GM12878 (cell line): ENCODE measurements around the gene AARSD1. TPM values are rescaled to one million over a fixed set of nuclear protein-coding genes. Genes with fewer than 3 reads are reported as not detected.

Experiments
- ATAC-seq: fragments of 200-7000 bp; cut with Tn5 transposase; 3 replicates; pipeline ENCODE4 v1.9.1; 2020; ENCODE audit warnings: mild to moderate bottlenecking, moderate library complexity
- BruUV-seq: library from RNA; stranded (reverse); fragments of 400-500 nt; replicated peaks from 2 replicates; lab custom pipeline; 2021; lab: Mats Ljungman, UMichigan
- CTCF ChIA-PET: fragments of 300-600 bp; sonication (Branson Sonifier 250); formaldehyde crosslinking; extraction: SDS; loops from one replicate; lab custom pipeline; 2021; ENCODE audit warnings: inconsistent platforms; lab: Yijun Ruan, JAX
- POLR2A ChIA-PET: fragments of 350-600 bp; formaldehyde crosslinking; extraction: SDS; loops from one replicate; lab custom pipeline; 2021; ENCODE audit warnings: inconsistent platforms; lab: Charles Lee
- RAD21 ChIA-PET: fragments of 300-600 bp; sonication (Branson Sonifier 250); formaldehyde crosslinking; loops from one replicate; lab custom pipeline; 2023; ENCODE audit warnings: antibody characterized with exemption; ENCODE audit not compliant: unreplicated experiment; lab: Charles Lee
- SMC1A ChIA-PET: fragments of 300-600 bp; sonication (Branson Sonifier 250); formaldehyde crosslinking; loops from one replicate; lab custom pipeline; 2023; ENCODE audit not compliant: unreplicated experiment, uncharacterized antibody; lab: Charles Lee
- DNase-seq: peaks from one replicate; pipeline ENCODE4 v3.0.0-alpha.2; 2011; ENCODE audit warnings: low read depth, low spot score
- FAIRE-seq: peaks from 3 replicates; lab custom pipeline; 2011; peaks lifted over from hg19 to GRCh38; lab: Jason Lieb, UNC
- H2AFZ ChIP-seq: 2 replicates; pipeline ENCODE4 v1.6.0; 2011; ENCODE audit warnings: low read depth, low read length, control low read depth; ENCODE audit not compliant: control insufficient read depth
- H3K27ac ChIP-seq: 2 replicates; pipeline ENCODE4 v1.5.1; 2011; ENCODE audit warnings: control low read depth; ENCODE audit not compliant: control insufficient read depth, insufficient read depth
- H3K27me3 ChIP-seq, 2 experiments: replicated peaks in 1 of 2; 2 replicates each; pipeline versions ENCODE4 v1.6.0 to v1.6.1; 2011; ENCODE audit warnings: low read length in 1 of 2; ENCODE audit not compliant: control insufficient read depth in 2 of 2, insufficient read depth in 2 of 2
- H3K36me3 ChIP-seq, 2 experiments: 2 replicates each; pipeline ENCODE4 v1.5.1; 2011; ENCODE audit warnings: low read length in 1 of 2; ENCODE audit not compliant: control insufficient read depth in 2 of 2, insufficient read depth in 2 of 2
- H3K4me1 ChIP-seq: 2 replicates; pipeline ENCODE4 v1.6.1; 2011; ENCODE audit warnings: mild to moderate bottlenecking, low read length, moderate library complexity, mixed read lengths; ENCODE audit not compliant: control insufficient read depth, insufficient read depth
- H3K4me2 ChIP-seq: 2 replicates; pipeline ENCODE4 v1.6.0; 2011; ENCODE audit warnings: control low read depth; ENCODE audit not compliant: control insufficient read depth, insufficient read depth
- H3K4me3 ChIP-seq: fragments of 200-600 bp; sonication (generic); 2 replicates; pipeline ENCODE4 v1.5.1; 2016
- H3K79me2 ChIP-seq: 2 replicates; pipeline ENCODE4 v1.6.0; 2011; ENCODE audit warnings: low read length; ENCODE audit not compliant: control insufficient read depth, insufficient read depth
- H3K9ac ChIP-seq: 2 replicates; pipeline ENCODE4 v1.8.0; 2011; ENCODE audit warnings: low read length, control low read depth, mixed read lengths; ENCODE audit not compliant: control insufficient read depth, insufficient read depth
- H3K9me3 ChIP-seq: replicated peaks from 3 replicates; pipeline ENCODE4 v1.5.1; 2011; ENCODE audit warnings: mild to moderate bottlenecking, low read length; ENCODE audit not compliant: control insufficient read depth, insufficient read depth
- H4K20me1 ChIP-seq: 2 replicates; pipeline ENCODE4 v1.6.0; 2011; ENCODE audit not compliant: control insufficient read depth, insufficient read depth
- BRCA1 ChIP-seq: IDR thresholded peaks from 2 replicates; pipeline ENCODE4 v1.6.1; 2011; ENCODE audit warnings: low read depth, low read length, improper control_type of control experiment
- CBFB ChIP-seq: IDR thresholded peaks from 2 replicates; pipeline ENCODE4 v1.6.1; 2016; ENCODE audit warnings: antibody characterized with exemption, low read depth
- JUNB ChIP-seq: IDR thresholded peaks from 2 replicates; pipeline ENCODE4 v1.6.1; 2016; ENCODE audit warnings: antibody characterized with exemption, mild to moderate bottlenecking
- JUND ChIP-seq: IDR thresholded peaks from 2 replicates; pipeline ENCODE4 v1.6.1; 2012; ENCODE audit warnings: low read depth, mild to moderate bottlenecking, low read length, improper control_type of control experiment, moderate library complexity
- KDM1A ChIP-seq: fragments of 200-600 bp; sonication (generic); IDR thresholded peaks from 2 replicates; pipeline ENCODE4 v1.6.1; 2016; ENCODE audit warnings: borderline replicate concordance
- MLLT1 ChIP-seq: fragments of 450-650 bp; IDR thresholded peaks from 2 replicates; pipeline ENCODE4 v1.6.1; 2016; ENCODE audit warnings: mild to moderate bottlenecking
- NR2C1 ChIP-seq: fragments of 450-650 bp; IDR thresholded peaks from 2 replicates; pipeline ENCODE4 v1.6.1; 2017; ENCODE audit warnings: antibody characterized with exemption, mild to moderate bottlenecking, moderate library complexity
- POLR2AphosphoS2 ChIP-seq: IDR thresholded peaks from 2 replicates; pipeline ENCODE4 v1.6.1; 2011; ENCODE audit warnings: low read depth, mild to moderate bottlenecking, low read length, improper control_type of control experiment, moderate library complexity
- RAD21 ChIP-seq: IDR thresholded peaks from 2 replicates; pipeline ENCODE4 v1.6.1; 2011; ENCODE audit warnings: mild to moderate bottlenecking, low read depth, low read length, moderate library complexity; ENCODE audit not compliant: insufficient read depth
- SMAD1 ChIP-seq: fragments of 450-650 bp; IDR thresholded peaks from 2 replicates; pipeline ENCODE4 v1.6.1; 2018; ENCODE audit warnings: mild to moderate bottlenecking, low read depth; ENCODE audit not compliant: partially characterized antibody
- ZBTB33 ChIP-seq: fragments of 450-650 bp; IDR thresholded peaks from 2 replicates; pipeline ENCODE4 v1.6.1; 2017; ENCODE audit warnings: mild to moderate bottlenecking
- ZNF622 ChIP-seq: fragments of 450-650 bp; IDR thresholded peaks from 2 replicates; pipeline ENCODE4 v1.6.1; 2017; ENCODE audit warnings: mild to moderate bottlenecking, inconsistent platforms
- ZSCAN29 ChIP-seq: fragments of 450-650 bp; IDR thresholded peaks from 2 replicates; pipeline ENCODE4 v1.6.1; 2017; ENCODE audit warnings: mild to moderate bottlenecking, moderate library complexity
- WGBS: methylation state at CpG from one replicate; pipeline ENCODE4 v1.1.6; 2016; ENCODE audit warnings: low lambda C conversion rate; ENCODE audit not compliant: insufficient replicate concordance, insufficient coverage; ENCODE audit errors: missing lambda C conversion rate; 5-methylcytosine and 5-hydroxymethylcytosine counted together
- in situ Hi-C: fragments of 300-500 bp; cut with MboI; formaldehyde crosslinking; loops from 9 replicates; pipeline ENCODE4 v1.14.3; 2018; ENCODE audit warnings: mixed read lengths
- intact Hi-C: fragments of 100-400 bp; cut with micrococcal nuclease; formaldehyde crosslinking; loops from one replicate; pipeline ENCODE4 v1.14.2; 2022; ENCODE audit not compliant: unreplicated experiment
- polyA plus RNA-seq, 11 experiments: library from polyadenylated mRNA; depleted of rRNA in 4 of 11; unstranded in 6 of 11; stranded (reverse) in 5 of 11; fragments of >200 nt; fragmentation: Nextera tagmentation in 4 of 11; fragmentation: Illumina TruSeq in 1 of 11; extraction: Ambion mirVana in 4 of 11; extraction: Trizol in 1 of 11; gene quantifications; 1 replicate in 1 of 11; 2 replicates in 10 of 11; pipeline versions ENCODE4 v1.2.1 to v1.2.3, GENCODE V29; 2011 to 2016; ENCODE audit warnings: inconsistent platforms in 2 of 11, missing spikeins in 2 of 11, low read depth in 1 of 11
- total RNA-seq, 4 experiments: library from RNA; depleted of rRNA in 3 of 4; stranded (reverse); fragments of >200 nt in 3 of 4; fragmentation: Illumina TruSeq in 1 of 4; extraction: Trizol in 1 of 4; gene quantifications; 2 replicates each; pipeline versions ENCODE4 v1.2.1 to v1.2.3, GENCODE V29; 2013 to 2021
- TF ChIP-seq, protein P1 (sequence below): IDR thresholded peaks from 2 replicates; pipeline ENCODE4 v1.6.1; 2011; ENCODE audit warnings: borderline replicate concordance, low read depth, mild to moderate bottlenecking, moderate library complexity, mixed read lengths, low read length; ENCODE audit not compliant: insufficient read depth; ENCODE audit errors: extremely low read length
- TF ChIP-seq, protein P2 (sequence below): fragments of 450-650 bp; IDR thresholded peaks from 2 replicates; pipeline ENCODE4 v1.6.1; 2014; ENCODE audit warnings: mild to moderate bottlenecking

The AARSD1 gene
- total and polyA plus RNA-seq, 10 of the 15 experiments (the other 5 are each of a cell fraction or from before 2014, with no cell fraction given), result 32.2 to 86.2 (median 52.8) TPM

- TF ChIP-seq RAD21 (no peak), CBFB (no peak), MLLT1 (no peak), KDM1A (no peak), JUND (no peak), ZBTB33 (no peak)
- TF ChIP-seq, all 136 proteins: peak for 0
Measured at GRCh38 chr17:42904110-42904469, 60.2 kb downstream of the AARSD1 start (continued).

DNA sequence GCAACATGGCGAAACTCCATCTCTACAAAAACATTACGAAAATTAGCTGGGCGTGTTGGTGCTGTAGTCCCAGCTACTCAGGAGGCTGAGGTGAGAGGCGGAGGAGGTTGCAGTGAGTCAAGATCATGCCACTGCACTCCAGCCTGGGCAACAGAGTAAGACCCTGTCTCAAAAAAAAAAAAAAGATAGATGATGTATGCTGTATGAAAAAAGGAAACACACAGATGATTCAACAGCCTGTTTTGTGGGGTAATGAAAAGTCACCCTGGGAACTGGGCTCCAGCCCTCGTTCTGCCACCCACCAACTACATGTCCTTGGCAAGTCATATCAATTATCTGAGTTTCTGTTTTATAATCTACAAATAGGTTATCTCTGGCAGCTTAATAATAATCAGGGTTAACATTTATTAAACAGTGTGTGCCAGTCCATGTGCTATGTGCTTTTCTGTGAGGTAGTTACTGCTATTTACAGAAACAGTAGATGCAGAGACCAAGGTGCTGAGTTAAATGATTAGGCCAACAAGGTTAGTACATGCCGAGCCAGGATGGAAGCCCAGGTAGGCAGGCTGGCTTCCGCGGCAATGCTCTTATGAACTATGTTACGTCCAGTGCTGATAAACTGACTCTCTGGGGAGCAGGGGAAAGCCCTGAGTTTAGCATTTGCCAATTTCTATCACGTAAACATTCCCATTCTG is 62.6 kb downstream of the AARSD1 start:
- intact Hi-C loops, result no loop called here
- in situ Hi-C loops, result no loop called here
- Histone ChIP-seq H3K27me3 (no peaks in the 10 kb centered on the region), H3K9me3 (no peaks in the 10 kb centered on the region), H4K20me1 (no peaks in the 10 kb centered on the region), H3K27ac (no peak overlapping the region), H3K4me1 (no peaks in the 10 kb centered on the region), H2AFZ (no peak overlapping the region), H3K36me3 (no peaks in the 10 kb centered on the region), H3K4me2 (no peak overlapping the region), H3K9ac (no peak overlapping the region), H3K4me3 (no peak overlapping the region), H3K79me2 (no peaks in the 10 kb centered on the region)
- 50% methylated on average over 10 of the region's 10 CpGs for WGBS
- no peak for DNase-seq
- ChIA-PET CTCF (interaction anchor here (0.6 kb wide), 2 partner anchors 47 to 96 kb away, joined by 3 to 4 read pairs; no protein-coding TSS in a partner anchor), POLR2A (no interaction called here), SMC1A (no interaction called here), RAD21 (no interaction called here)
- ATAC-seq, result no peak
- FAIRE-seq, result no peak
- no TSS peak for BruUV-seq
- TF ChIP-seq POLR2AphosphoS2, result no peak
- TF ChIP-seq ZSCAN29, result no peak
- TF ChIP-seq JUNB, result no peak
- TF ChIP-seq ZNF622, result no peak
- TF ChIP-seq, protein P1, sequence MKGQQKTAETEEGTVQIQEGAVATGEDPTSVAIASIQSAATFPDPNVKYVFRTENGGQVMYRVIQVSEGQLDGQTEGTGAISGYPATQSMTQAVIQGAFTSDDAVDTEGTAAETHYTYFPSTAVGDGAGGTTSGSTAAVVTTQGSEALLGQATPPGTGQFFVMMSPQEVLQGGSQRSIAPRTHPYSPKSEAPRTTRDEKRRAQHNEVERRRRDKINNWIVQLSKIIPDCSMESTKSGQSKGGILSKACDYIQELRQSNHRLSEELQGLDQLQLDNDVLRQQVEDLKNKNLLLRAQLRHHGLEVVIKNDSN, result no peak
- TF ChIP-seq BRCA1, result no peak
- TF ChIP-seq SMAD1, result no peak
- no peak for TF ChIP-seq NR2C1
- TF ChIP-seq, protein P2, sequence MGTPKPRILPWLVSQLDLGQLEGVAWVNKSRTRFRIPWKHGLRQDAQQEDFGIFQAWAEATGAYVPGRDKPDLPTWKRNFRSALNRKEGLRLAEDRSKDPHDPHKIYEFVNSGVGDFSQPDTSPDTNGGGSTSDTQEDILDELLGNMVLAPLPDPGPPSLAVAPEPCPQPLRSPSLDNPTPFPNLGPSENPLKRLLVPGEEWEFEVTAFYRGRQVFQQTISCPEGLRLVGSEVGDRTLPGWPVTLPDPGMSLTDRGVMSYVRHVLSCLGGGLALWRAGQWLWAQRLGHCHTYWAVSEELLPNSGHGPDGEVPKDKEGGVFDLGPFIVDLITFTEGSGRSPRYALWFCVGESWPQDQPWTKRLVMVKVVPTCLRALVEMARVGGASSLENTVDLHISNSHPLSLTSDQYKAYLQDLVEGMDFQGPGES, result no peak
